ENCODE measurements around the gene COQ4.

DNA sequence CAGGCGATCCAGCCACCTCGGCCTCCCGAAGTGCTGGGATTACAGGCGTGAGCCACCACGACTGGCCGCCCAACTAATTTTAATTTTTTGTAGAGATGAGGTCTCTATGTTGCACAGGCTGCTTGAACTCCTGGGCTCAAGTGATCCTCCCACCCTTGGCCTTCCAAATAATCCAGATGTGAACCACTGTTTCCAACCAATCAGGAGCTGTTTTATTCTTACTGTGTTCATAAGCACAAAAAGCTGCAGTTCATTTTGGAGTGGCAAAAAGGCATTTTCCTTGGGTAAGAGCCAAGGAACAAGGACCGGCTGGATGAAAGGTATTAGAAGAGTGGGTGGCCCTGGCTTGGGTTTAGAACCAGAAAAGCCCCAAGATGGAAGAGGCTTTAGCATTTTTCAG is 12.5 kb downstream of the COQ4 start:
- no peak for TF ChIP-seq POLR2A (IDR thresholded peaks at IDR 0.05)
- TF ChIP-seq POLR2AphosphoS5 (IDR thresholded peaks at IDR 0.05) = no peak
